HEK293 (cell line): ENCODE data around the gene SGIP1.

Experiments used
- CTCF ChIA-PET: fragments of 350-600 bp; formaldehyde crosslinking; extraction: SDS; loops from one replicate; lab custom pipeline; 2021; ENCODE audit warnings: antibody characterized with exemption; lab: Yijun Ruan, JAX
- POLR2A ChIA-PET: fragments of 300-600 bp; formaldehyde crosslinking; extraction: SDS; loops from one replicate; lab custom pipeline; 2020; ENCODE audit warnings: antibody characterized with exemption, inconsistent platforms; lab: Yijun Ruan, JAX
- H3K27ac ChIP-seq: fragments of 200-500 bp; sonication (Bioruptor generic); 2 replicates; pipeline ENCODE4 v1.5.1; 2014; ENCODE audit warnings: low read depth, low read length, control low read depth, inconsistent platforms; ENCODE audit errors: extremely low read depth
- H3K36me3 ChIP-seq, 2 experiments: fragments of 200-500 bp in 1 of 2; sonication (Bioruptor generic) in 1 of 2; 1 replicate in 1 of 2; 2 replicates in 1 of 2; pipeline ENCODE4 v1.5.1; 2014 to 2017; ENCODE audit warnings: inconsistent platforms in 2 of 2, low read length in 2 of 2; ENCODE audit not compliant: control insufficient read depth in 2 of 2, insufficient read depth in 1 of 2
- H3K4me1 ChIP-seq: fragments of 200-500 bp; sonication (Bioruptor generic); 2 replicates; pipeline ENCODE4 v1.5.1; 2014; ENCODE audit warnings: mild to moderate bottlenecking, low read length, inconsistent platforms; ENCODE audit not compliant: control insufficient read depth, insufficient read depth
- H3K4me3 ChIP-seq: 2 replicates; pipeline ENCODE4 v1.5.1; 2011; ENCODE audit warnings: low read depth, mild to moderate bottlenecking, control low read depth, low read length, moderate library complexity
- H3K9me3 ChIP-seq: fragments of 200-500 bp; sonication (Bioruptor generic); 2 replicates; pipeline ENCODE4 v1.5.1; 2014; ENCODE audit warnings: low read depth, low read length, inconsistent platforms; ENCODE audit not compliant: control insufficient read depth, insufficient read depth
- HOXA7 ChIP-seq: sonication (generic); formaldehyde crosslinking; IDR thresholded peaks from 2 replicates; pipeline ENCODE4 v1.8.1; 2022; ENCODE audit warnings: missing genetic modification reagents, borderline replicate concordance
- MEIS1 ChIP-seq: sonication (generic); formaldehyde crosslinking; IDR thresholded peaks from 2 replicates; pipeline ENCODE4 v1.8.1; 2022; ENCODE audit warnings: missing genetic modification reagents, mild to moderate bottlenecking, borderline replicate concordance
- SCRT1 ChIP-seq: fragments of 450-650 bp; formaldehyde crosslinking; IDR thresholded peaks from 2 replicates; pipeline ENCODE4 v1.5.1; 2016; ENCODE audit warnings: missing biosample characterization, missing genetic modification characterization, borderline replicate concordance
- SETDB1 ChIP-seq: IDR thresholded peaks from one replicate; pipeline ENCODE4 v1.6.1; 2017; ENCODE audit warnings: mild to moderate bottlenecking, low read length, moderate library complexity, mixed read lengths; ENCODE audit not compliant: insufficient read length
- ZFP69B ChIP-seq: fragments of 450-650 bp; formaldehyde crosslinking; IDR thresholded peaks from 2 replicates; pipeline ENCODE4 v1.5.1; 2016; ENCODE audit warnings: missing biosample characterization, missing genetic modification characterization
- ZNF155 ChIP-seq: fragments of 450-650 bp; formaldehyde crosslinking; IDR thresholded peaks from 2 replicates; pipeline ENCODE4 v1.5.1; 2016; ENCODE audit warnings: missing biosample characterization, missing genetic modification characterization
- ZNF223 ChIP-seq: fragments of 450-650 bp; formaldehyde crosslinking; IDR thresholded peaks from 2 replicates; pipeline ENCODE4 v1.5.1; 2016; ENCODE audit warnings: missing biosample characterization, missing genetic modification characterization
- ZNF23 ChIP-seq: fragments of 450-650 bp; formaldehyde crosslinking; IDR thresholded peaks from 2 replicates; pipeline ENCODE4 v1.5.1; 2016; ENCODE audit warnings: missing biosample characterization, missing genetic modification characterization, borderline replicate concordance
- ZNF521 ChIP-seq: fragments of 450-650 bp; formaldehyde crosslinking; IDR thresholded peaks from 2 replicates; pipeline ENCODE4 v1.5.1; 2017; ENCODE audit warnings: missing biosample characterization, mild to moderate bottlenecking, missing genetic modification characterization
- ZNF610 ChIP-seq: fragments of 450-650 bp; formaldehyde crosslinking; IDR thresholded peaks from 2 replicates; pipeline ENCODE4 v1.5.1; 2016; ENCODE audit warnings: missing biosample characterization, missing genetic modification characterization, borderline replicate concordance
- TF ChIP-seq, protein P1 (sequence below): fragments of 450-650 bp; IDR thresholded peaks from 2 replicates; pipeline ENCODE4 v1.5.1; 2018; ENCODE audit warnings: missing biosample characterization, mild to moderate bottlenecking, missing genetic modification characterization
- TF ChIP-seq, protein P2 (sequence below): fragments of 450-650 bp; formaldehyde crosslinking; conservative IDR thresholded peaks from 2 replicates; pipeline ENCODE4 v1.5.1; 2016; ENCODE audit warnings: low read depth, missing biosample characterization, missing genetic modification characterization
- TF ChIP-seq, protein P3 (sequence below): IDR thresholded peaks from 2 replicates; pipeline ENCODE4 v1.6.1; 2011; ENCODE audit warnings: mild to moderate bottlenecking, low read depth, low read length, borderline replicate concordance
- TF ChIP-seq, protein P4 (sequence below): fragments of 450-650 bp; formaldehyde crosslinking; IDR thresholded peaks from 2 replicates; pipeline ENCODE4 v1.5.1; 2017; ENCODE audit warnings: missing biosample characterization, missing genetic modification characterization
- TF ChIP-seq, protein P5 (sequence below): fragments of 450-650 bp; formaldehyde crosslinking; IDR thresholded peaks from 2 replicates; pipeline ENCODE4 v1.5.1; 2016; ENCODE audit warnings: missing biosample characterization, missing genetic modification characterization
- TF ChIP-seq, protein P6 (sequence below): fragments of 450-650 bp; formaldehyde crosslinking; IDR thresholded peaks from 2 replicates; pipeline ENCODE4 v1.5.1; 2016; ENCODE audit warnings: missing biosample characterization, missing genetic modification characterization
- TF ChIP-seq, protein P7 (sequence below): fragments of 450-650 bp; formaldehyde crosslinking; IDR thresholded peaks from 2 replicates; pipeline ENCODE4 v1.5.1; 2017; ENCODE audit warnings: missing biosample characterization, missing genetic modification characterization

The SGIP1 gene

DNA sequence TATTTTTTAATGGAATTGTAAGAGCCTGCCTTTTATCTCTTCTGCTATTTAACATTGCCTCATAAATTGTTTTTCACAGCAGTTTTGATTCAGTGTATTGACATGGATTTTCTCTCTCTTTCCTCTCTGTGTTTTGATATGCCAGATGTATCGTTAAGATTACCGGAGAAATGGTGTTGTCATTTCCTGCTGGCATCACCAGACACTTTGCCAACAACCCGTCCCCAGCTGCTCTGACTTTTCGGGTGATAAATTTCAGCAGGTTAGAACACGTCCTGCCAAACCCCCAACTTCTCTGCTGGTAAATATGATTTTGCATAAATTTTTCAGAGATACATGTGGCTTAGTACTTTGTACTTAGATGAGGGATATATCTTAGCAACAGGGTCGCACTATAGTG, 195.2 kb downstream of the SGIP1 start:
- no peaks in the 10 kb centered on the region for H3K9me3 ChIP-seq
- H3K4me1 ChIP-seq = 0 out of 2 replicates have a peak, but pooled peaks cover 2% of the 10 kb centered on the region
- no peak overlapping the region for H3K27ac ChIP-seq
- no peaks in the 10 kb centered on the region for H3K36me3 ChIP-seq
- H3K4me3 ChIP-seq = no peak overlapping the region
- TF ChIP-seq ZNF610 (tag by site-specific recombination) (no peak), ZNF155 (no peak), ZNF521 (tag by site-specific recombination) (no peak), ZNF23 (no peak), ZFP69B (tag by site-specific recombination) (no peak), SCRT1 (tag by site-specific recombination) (no peak), MEIS1 (CRISPR knock-in tag) (no peak), ZNF223 (tag by site-specific recombination) (no peak), HOXA7 (CRISPR knock-in tag) (no peak), SETDB1 (no peak)
- TF ChIP-seq, protein P1, sequence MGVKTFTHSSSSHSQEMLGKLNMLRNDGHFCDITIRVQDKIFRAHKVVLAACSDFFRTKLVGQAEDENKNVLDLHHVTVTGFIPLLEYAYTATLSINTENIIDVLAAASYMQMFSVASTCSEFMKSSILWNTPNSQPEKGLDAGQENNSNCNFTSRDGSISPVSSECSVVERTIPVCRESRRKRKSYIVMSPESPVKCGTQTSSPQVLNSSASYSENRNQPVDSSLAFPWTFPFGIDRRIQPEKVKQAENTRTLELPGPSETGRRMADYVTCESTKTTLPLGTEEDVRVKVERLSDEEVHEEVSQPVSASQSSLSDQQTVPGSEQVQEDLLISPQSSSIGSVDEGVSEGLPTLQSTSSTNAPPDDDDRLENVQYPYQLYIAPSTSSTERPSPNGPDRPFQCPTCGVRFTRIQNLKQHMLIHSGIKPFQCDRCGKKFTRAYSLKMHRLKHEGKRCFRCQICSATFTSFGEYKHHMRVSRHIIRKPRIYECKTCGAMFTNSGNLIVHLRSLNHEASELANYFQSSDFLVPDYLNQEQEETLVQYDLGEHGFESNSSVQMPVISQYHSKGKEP = no peak
- TF ChIP-seq, protein P2, sequence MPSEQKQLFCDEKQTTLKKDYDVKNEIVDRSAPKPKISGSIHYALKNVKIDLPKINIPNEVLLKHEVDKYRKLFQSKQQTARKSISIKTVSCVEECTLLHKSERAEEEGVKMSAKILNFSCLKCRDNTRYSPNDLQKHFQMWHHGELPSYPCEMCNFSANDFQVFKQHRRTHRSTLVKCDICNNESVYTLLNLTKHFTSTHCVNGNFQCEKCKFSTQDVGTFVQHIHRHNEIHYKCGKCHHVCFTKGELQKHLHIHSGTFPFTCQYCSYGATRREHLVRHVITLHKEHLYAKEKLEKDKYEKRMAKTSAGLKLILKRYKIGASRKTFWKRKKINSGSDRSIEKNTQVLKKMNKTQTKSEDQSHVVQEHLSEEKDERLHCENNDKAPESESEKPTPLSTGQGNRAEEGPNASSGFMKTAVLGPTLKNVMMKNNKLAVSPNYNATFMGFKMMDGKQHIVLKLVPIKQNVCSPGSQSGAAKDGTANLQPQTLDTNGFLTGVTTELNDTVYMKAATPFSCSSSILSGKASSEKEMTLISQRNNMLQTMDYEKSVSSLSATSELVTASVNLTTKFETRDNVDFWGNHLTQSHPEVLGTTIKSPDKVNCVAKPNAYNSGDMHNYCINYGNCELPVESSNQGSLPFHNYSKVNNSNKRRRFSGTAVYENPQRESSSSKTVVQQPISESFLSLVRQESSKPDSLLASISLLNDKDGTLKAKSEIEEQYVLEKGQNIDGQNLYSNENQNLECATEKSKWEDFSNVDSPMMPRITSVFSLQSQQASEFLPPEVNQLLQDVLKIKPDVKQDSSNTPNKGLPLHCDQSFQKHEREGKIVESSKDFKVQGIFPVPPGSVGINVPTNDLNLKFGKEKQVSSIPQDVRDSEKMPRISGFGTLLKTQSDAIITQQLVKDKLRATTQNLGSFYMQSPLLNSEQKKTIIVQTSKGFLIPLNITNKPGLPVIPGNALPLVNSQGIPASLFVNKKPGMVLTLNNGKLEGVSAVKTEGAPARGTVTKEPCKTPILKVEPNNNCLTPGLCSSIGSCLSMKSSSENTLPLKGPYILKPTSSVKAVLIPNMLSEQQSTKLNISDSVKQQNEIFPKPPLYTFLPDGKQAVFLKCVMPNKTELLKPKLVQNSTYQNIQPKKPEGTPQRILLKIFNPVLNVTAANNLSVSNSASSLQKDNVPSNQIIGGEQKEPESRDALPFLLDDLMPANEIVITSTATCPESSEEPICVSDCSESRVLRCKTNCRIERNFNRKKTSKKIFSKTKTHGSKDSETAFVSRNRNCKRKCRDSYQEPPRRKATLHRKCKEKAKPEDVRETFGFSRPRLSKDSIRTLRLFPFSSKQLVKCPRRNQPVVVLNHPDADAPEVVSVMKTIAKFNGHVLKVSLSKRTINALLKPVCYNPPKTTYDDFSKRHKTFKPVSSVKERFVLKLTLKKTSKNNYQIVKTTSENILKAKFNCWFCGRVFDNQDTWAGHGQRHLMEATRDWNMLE (tag by site-specific recombination) = no peak
- TF ChIP-seq, protein P3, sequence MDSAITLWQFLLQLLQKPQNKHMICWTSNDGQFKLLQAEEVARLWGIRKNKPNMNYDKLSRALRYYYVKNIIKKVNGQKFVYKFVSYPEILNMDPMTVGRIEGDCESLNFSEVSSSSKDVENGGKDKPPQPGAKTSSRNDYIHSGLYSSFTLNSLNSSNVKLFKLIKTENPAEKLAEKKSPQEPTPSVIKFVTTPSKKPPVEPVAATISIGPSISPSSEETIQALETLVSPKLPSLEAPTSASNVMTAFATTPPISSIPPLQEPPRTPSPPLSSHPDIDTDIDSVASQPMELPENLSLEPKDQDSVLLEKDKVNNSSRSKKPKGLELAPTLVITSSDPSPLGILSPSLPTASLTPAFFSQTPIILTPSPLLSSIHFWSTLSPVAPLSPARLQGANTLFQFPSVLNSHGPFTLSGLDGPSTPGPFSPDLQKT = no peak
- TF ChIP-seq, protein P4, sequence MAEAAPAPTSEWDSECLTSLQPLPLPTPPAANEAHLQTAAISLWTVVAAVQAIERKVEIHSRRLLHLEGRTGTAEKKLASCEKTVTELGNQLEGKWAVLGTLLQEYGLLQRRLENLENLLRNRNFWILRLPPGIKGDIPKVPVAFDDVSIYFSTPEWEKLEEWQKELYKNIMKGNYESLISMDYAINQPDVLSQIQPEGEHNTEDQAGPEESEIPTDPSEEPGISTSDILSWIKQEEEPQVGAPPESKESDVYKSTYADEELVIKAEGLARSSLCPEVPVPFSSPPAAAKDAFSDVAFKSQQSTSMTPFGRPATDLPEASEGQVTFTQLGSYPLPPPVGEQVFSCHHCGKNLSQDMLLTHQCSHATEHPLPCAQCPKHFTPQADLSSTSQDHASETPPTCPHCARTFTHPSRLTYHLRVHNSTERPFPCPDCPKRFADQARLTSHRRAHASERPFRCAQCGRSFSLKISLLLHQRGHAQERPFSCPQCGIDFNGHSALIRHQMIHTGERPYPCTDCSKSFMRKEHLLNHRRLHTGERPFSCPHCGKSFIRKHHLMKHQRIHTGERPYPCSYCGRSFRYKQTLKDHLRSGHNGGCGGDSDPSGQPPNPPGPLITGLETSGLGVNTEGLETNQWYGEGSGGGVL (tag by site-specific recombination) = no peak
- TF ChIP-seq, protein P5, sequence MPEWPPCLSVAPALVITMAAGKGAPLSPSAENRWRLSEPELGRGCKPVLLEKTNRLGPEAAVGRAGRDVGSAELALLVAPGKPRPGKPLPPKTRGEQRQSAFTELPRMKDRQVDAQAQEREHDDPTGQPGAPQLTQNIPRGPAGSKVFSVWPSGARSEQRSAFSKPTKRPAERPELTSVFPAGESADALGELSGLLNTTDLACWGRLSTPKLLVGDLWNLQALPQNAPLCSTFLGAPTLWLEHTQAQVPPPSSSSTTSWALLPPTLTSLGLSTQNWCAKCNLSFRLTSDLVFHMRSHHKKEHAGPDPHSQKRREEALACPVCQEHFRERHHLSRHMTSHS (tag by site-specific recombination) = no peak
- TF ChIP-seq, protein P6, sequence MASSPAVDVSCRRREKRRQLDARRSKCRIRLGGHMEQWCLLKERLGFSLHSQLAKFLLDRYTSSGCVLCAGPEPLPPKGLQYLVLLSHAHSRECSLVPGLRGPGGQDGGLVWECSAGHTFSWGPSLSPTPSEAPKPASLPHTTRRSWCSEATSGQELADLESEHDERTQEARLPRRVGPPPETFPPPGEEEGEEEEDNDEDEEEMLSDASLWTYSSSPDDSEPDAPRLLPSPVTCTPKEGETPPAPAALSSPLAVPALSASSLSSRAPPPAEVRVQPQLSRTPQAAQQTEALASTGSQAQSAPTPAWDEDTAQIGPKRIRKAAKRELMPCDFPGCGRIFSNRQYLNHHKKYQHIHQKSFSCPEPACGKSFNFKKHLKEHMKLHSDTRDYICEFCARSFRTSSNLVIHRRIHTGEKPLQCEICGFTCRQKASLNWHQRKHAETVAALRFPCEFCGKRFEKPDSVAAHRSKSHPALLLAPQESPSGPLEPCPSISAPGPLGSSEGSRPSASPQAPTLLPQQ (tag by site-specific recombination) = no peak
- TF ChIP-seq, protein P7, sequence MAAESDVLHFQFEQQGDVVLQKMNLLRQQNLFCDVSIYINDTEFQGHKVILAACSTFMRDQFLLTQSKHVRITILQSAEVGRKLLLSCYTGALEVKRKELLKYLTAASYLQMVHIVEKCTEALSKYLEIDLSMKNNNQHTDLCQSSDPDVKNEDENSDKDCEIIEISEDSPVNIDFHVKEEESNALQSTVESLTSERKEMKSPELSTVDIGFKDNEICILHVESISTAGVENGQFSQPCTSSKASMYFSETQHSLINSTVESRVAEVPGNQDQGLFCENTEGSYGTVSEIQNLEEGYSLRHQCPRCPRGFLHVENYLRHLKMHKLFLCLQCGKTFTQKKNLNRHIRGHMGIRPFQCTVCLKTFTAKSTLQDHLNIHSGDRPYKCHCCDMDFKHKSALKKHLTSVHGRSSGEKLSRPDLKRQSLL (tag by site-specific recombination) = no peak
- TF ChIP-seq, all 188 proteins: peak for 0
- POLR2A ChIA-PET = no interaction called here
- CTCF ChIA-PET = interaction anchor here (3.2 kb wide), 1 partner anchor 283 kb away, joined by 10 read pairs; no protein-coding TSS in a partner anchor
